Fibroblast of lung (primary cell): ENCODE results near the gene MSX1.

Experiments used
- EZH2 ChIP-seq: IDR thresholded peaks from 2 replicates; pipeline ENCODE4 v1.5.1; 2012; ENCODE audit warnings: low read length, control low read depth, mild to moderate bottlenecking; ENCODE audit errors: missing control alignments
- TF ChIP-seq, protein P1 (sequence below), 2 donors: IDR thresholded peaks in 1 of 2; conservative IDR thresholded peaks in 1 of 2; 1 replicate in 1 of 2; 2 replicates in 1 of 2; pipeline ENCODE4 v1.5.1; 2011 to 2012; ENCODE audit warnings: low read length in 2 of 2, control low read depth in 1 of 2, inconsistent platforms in 1 of 2, low read depth in 1 of 2, mild to moderate bottlenecking in 1 of 2

DNA sequence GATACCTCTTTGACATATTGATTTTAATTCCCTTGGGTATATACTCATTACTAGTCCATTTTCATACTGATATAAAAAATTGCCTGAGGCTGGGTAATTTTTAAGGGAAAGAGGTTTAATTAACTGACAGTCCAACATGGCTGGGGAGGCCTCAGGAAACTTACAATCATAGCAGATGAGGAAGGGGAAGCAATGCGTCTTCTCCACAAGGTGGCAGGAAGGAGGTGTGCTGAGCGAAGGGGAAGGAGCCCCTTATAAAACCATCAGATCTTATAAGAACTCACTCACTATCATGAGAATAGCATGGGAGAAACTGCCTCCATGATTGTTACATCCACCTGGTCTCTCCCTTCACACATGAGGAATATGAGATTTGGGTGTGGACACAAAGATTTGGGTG lies 42.4 kb downstream of the MSX1 start:
- TF ChIP-seq, protein P1, sequence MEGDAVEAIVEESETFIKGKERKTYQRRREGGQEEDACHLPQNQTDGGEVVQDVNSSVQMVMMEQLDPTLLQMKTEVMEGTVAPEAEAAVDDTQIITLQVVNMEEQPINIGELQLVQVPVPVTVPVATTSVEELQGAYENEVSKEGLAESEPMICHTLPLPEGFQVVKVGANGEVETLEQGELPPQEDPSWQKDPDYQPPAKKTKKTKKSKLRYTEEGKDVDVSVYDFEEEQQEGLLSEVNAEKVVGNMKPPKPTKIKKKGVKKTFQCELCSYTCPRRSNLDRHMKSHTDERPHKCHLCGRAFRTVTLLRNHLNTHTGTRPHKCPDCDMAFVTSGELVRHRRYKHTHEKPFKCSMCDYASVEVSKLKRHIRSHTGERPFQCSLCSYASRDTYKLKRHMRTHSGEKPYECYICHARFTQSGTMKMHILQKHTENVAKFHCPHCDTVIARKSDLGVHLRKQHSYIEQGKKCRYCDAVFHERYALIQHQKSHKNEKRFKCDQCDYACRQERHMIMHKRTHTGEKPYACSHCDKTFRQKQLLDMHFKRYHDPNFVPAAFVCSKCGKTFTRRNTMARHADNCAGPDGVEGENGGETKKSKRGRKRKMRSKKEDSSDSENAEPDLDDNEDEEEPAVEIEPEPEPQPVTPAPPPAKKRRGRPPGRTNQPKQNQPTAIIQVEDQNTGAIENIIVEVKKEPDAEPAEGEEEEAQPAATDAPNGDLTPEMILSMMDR (conservative IDR thresholded peaks at IDR 0.05 in 1 of 2, IDR thresholded peaks at IDR 0.05 in 1 of 2; ENCODE audit: low read depth in 1 of 2, low read length in 2 of 2) = no peak
- TF ChIP-seq EZH2 = no peak
